ENCODE results near the gene FBLN5. TPM values are rescaled to one million over a fixed set of nuclear protein-coding genes. Genes with fewer than 3 reads are reported as not detected.
"Not testable (repeated sequence)": the region's sequence is repeated elsewhere in the genome, so short reads cannot be mapped to it uniquely, and the experiment has no call there.

The FBLN5 gene
- total and polyA plus RNA-seq, 8 donors = 20.1 to 151 (median 48.6) TPM

DNA sequence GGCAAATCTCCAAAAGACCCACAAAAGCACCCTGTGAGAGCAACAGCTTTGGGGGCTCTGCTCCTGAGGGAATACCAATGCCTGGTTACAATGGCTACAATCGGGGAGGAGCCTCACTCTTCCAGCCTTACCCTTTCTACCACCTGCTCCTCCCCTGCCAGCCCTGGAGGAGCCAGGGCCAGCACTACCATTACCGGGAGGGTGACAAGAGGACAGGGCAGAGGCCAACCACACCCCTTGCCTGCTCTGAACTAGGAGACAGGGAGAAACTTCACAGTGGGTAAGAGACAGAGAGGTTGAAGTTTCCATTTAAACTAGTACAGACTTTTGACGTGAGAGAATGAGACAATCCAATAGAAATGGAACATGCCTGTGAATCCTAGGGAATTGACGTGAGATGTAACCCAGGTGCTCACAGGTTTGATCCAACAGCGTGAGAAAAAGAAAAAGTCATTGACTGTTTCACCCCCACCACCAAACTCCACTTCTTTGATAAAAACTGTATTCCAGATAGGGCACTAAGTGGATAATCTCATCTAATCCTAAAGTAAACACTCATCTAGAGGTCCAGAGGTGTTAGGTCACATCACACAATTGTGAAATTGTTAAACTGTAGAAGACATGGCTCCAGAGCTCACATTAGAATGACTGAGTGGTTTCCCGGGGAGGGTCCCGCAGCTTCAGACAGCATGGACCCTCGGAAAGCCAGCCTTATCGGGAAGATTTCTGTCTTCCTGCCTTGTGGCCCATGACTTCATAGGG lies 71.8 kb downstream of the FBLN5 start:
- intact Hi-C loops (cut with DNase I; ENCODE audit: low total_unique reads) = no loop called here
- Histone ChIP-seq H3K27me3 (no peaks in the 10 kb centered on the region), H3K4me1 (peaks cover 43 to 78% (median 60%) of the 10 kb centered on the region in 4 donors), H3K4me3 (no peak overlapping the region), H3K27ac (peak overlapping the region; percentile 26 to 93 (median 83)), H3K9me3 (no peaks in the 10 kb centered on the region), H3K36me3 (peaks cover 0 to 61% (median 26%) of the 10 kb centered on the region in 4 donors)
- DNase-seq = peak in 1 of 2 donors; percentile 46
- TF ChIP-seq EP300 (IDR thresholded peaks at IDR 0.05) (no peak), POLR2AphosphoS5 (IDR thresholded peaks at IDR 0.05) (peak in 1 of 3 donors; percentile 17)
- WGBS, 5 donors = 37 to 59% (median 53%) methylated on average over 7 to 9 of the region's 9 CpGs

DNA sequence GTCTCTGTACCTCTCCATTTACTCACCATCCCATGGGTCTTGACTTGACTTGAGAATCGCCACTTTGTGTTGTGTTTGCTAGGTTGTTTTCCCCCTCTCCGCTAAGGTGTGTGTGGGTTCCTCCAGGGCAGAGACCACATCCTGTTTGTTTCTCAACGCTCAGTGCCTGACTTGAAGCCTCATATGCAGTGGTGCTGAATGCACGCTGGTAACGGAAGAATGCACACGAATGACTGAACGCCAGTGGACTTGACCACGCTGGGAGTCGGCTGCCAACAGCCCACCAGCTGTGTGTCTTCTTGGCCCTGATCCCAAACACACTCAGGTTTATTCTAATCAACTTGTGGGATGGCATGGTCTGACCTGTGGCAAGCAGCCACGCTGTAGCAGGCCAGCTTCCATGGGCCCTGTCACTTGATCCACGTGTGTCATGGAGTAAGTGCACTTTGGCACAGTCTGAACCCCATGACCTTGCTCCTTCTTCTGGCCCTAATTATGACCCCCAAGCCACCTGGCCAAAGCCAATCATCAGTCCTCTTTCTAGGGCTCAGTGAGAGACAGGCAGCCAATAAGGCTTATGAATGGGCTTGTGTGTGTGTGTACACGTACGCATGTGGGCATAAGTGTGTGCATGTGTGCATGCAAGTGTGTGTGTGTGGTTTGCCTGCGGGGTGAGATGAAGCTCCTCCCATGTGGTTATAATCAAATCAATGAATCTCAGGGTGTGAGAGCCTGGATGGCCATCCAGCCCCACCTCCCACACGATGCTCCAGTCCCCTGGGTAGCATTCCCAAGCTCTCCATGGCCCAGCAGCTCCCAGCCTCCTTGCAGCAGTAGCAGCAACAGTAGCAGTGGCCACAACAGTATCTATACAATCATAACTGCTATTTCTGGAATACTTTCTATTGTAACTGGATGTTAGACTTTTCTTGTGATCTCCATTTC lies 73.8 kb downstream of the FBLN5 start:
- H3K9me3 ChIP-seq = no peaks in the 10 kb centered on the region
- peak; percentile 59 to 78 for DNase-seq
- TF ChIP-seq POLR2A (IDR thresholded peaks at IDR 0.05) (no peak), EP300 (IDR thresholded peaks at IDR 0.05) (no peak), POLR2AphosphoS5 (IDR thresholded peaks at IDR 0.05) (peak in 2 of 3 donors; percentile 58 to 73)
- TF ChIP-seq, protein P1, sequence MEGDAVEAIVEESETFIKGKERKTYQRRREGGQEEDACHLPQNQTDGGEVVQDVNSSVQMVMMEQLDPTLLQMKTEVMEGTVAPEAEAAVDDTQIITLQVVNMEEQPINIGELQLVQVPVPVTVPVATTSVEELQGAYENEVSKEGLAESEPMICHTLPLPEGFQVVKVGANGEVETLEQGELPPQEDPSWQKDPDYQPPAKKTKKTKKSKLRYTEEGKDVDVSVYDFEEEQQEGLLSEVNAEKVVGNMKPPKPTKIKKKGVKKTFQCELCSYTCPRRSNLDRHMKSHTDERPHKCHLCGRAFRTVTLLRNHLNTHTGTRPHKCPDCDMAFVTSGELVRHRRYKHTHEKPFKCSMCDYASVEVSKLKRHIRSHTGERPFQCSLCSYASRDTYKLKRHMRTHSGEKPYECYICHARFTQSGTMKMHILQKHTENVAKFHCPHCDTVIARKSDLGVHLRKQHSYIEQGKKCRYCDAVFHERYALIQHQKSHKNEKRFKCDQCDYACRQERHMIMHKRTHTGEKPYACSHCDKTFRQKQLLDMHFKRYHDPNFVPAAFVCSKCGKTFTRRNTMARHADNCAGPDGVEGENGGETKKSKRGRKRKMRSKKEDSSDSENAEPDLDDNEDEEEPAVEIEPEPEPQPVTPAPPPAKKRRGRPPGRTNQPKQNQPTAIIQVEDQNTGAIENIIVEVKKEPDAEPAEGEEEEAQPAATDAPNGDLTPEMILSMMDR (IDR thresholded peaks at IDR 0.05) = no peak
- intact Hi-C loops (cut with DNase I; ENCODE audit: low total_unique reads) = no loop called here
- no peak overlapping the region for H3K4me3 ChIP-seq
- peak overlapping the region; percentile 83 to 93 (median 89) for H3K27ac ChIP-seq
- no peaks in the 10 kb centered on the region for H3K27me3 ChIP-seq
- H3K4me1 ChIP-seq = peaks cover 50 to 80% (median 66%) of the 10 kb centered on the region in 4 donors
- WGBS, 5 donors = 32 to 59% (median 48%) methylated on average over 15 of the region's 15 CpGs
- H3K36me3 ChIP-seq = peaks cover 0 to 58% (median 31%) of the 10 kb centered on the region in 4 donors

DNA sequence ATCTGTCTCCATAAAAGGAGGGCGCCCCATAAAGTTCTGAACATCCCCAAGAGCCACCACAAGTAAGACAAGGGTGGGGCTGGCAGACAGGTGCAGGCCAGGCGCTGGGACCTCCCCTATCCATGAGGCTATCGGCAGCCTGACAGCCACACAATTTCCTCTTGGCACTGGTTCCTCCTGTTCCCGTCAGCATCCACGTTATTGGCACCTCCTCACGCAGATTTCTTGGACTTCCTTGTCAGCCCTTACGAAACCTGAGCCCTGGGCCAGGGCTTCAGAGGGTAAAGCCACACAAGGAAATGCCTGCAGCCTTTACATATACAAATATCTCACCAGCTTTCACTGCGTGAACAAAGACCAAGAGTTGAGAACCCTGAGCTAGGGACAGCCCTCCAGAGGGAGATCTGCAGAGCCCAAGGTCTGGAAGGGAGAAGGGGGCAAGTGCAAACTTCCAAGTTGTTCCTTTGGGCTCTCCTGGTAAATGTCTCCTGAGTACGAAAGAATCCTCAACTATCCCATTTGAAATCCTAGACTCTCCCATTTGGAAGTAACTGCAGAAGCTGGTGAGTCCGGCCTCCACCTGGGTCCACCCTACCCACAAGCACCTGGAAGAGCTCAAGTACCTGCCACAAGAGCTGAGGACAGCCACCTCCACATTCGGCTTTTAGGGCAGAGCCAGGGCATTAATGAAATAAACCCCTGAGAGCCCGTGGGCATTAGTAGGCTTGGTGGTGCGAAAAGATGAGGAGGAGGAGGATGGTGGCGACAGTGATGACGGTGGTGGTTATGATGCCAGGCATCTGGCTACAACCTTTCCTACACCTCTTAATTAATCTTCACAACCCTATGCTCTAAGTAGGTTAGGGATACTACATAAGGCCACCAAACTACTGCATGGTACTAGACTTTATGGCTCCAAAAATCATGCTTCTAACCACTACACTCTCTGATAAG lies 74.7 kb downstream of the FBLN5 start:
- H3K27me3 ChIP-seq = no peaks in the 10 kb centered on the region
- intact Hi-C loops (cut with DNase I; ENCODE audit: low total_unique reads) = no loop called here
- peak; percentile 92 to 94 for DNase-seq
- H3K27ac ChIP-seq = peak overlapping the region; percentile 83 to 93 (median 89)
- peaks cover 0 to 7% (median 0%) of the 10 kb centered on the region in 4 donors for H3K9me3 ChIP-seq
- WGBS, 5 donors = 36 to 41% (median 37%) methylated on average over 15 of the region's 15 CpGs
- H3K4me3 ChIP-seq = peak overlapping the region in 1 of 4 donors; percentile 18
- peaks cover 50 to 79% (median 67%) of the 10 kb centered on the region in 4 donors for H3K4me1 ChIP-seq
- peaks cover 0 to 65% (median 40%) of the 10 kb centered on the region in 4 donors for H3K36me3 ChIP-seq
- TF ChIP-seq POLR2A (IDR thresholded peaks at IDR 0.05) (no peak), EP300 (IDR thresholded peaks at IDR 0.05) (peak; percentile 38), POLR2AphosphoS5 (IDR thresholded peaks at IDR 0.05) (peak; percentile 61 to 97 (median 90))
- TF ChIP-seq, protein P1 (IDR thresholded peaks at IDR 0.05) = no peak

DNA sequence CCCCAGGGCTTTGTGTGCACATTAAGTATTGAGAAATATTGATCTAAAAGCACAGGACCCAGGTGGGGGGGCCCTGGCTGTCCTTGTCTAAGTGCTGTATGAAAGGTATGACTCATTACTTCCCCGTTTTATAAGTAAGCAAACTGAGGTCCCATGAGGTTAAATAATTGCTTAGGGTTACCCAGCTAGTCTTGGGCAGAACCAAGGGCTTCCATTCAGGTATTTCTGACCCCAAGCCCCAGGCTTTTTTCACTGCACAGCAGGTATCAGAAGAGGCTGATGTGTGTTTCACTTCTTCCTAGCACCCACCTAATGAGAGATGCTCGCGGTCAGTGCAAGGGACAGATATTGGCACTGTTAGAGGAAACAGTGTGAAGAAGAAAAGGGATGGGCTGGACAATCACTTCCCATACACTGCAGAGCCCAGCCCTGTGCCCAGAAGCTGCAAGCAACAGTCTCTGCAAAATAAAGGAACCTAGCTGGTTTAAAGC lies 75.4 kb downstream of the FBLN5 start:
- intact Hi-C loops (cut with DNase I; ENCODE audit: low total_unique reads) = no loop called here
- H3K36me3 ChIP-seq = peaks cover 0 to 65% (median 40%) of the 10 kb centered on the region in 4 donors
- peak overlapping the region in 1 of 4 donors; percentile 18 for H3K4me3 ChIP-seq

DNA sequence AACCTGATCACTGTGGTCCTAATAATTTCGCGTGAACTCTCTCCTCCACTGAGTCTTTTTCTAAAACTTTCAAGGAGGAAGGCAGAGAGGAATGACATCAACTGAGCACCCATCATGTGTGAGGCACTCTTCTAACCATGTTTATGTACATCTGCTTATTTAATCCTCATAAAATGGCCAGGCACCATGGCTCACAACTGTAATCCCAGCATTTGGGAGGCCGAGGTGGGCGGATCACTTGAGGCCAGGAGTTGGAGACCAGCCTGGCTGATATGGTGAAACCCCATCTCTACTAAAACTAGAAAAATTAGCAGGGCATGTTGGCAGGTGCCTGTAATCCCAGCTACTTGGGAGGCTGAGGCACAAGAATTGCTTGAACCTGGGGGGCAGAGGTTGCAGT lies 76.1 kb downstream of the FBLN5 start:
- intact Hi-C loops (cut with DNase I; ENCODE audit: low total_unique reads); H3K4me3 ChIP-seq; H3K27me3 ChIP-seq; DNase-seq; H3K9me3 ChIP-seq: not testable (repeated sequence)
- peaks cover 0 to 59% (median 37%) of the 10 kb centered on the region in 4 donors for H3K36me3 ChIP-seq
- peak overlapping the region; percentile 83 to 93 (median 89) for H3K27ac ChIP-seq
- 68 to 97% (median 82%) methylated on average over 4 of the region's 4 CpGs for WGBS, 5 donors
- H3K4me1 ChIP-seq = peaks cover 50 to 75% (median 67%) of the 10 kb centered on the region in 4 donors

More for the DNA sequence above, 75.4 kb downstream of the FBLN5 start:
- 4 to 27% (median 14%) methylated on average over 3 of the region's 3 CpGs for WGBS, 5 donors
- Histone ChIP-seq H3K9me3 (peaks cover 0 to 7% (median 0%) of the 10 kb centered on the region in 4 donors), H3K27ac (peak overlapping the region; percentile 83 to 93 (median 89)), H3K27me3 (no peaks in the 10 kb centered on the region), H3K4me1 (peaks cover 50 to 79% (median 67%) of the 10 kb centered on the region in 4 donors)
- TF ChIP-seq, protein P1 (IDR thresholded peaks at IDR 0.05) = no peak
- peak in 1 of 3 donors; percentile 41 for TF ChIP-seq POLR2AphosphoS5 (IDR thresholded peaks at IDR 0.05)
- no peak for TF ChIP-seq EP300 (IDR thresholded peaks at IDR 0.05)
- DNase-seq = peak in 1 of 2 donors; percentile 75
